ENCODE results near the gene EPHA2.

DNA sequence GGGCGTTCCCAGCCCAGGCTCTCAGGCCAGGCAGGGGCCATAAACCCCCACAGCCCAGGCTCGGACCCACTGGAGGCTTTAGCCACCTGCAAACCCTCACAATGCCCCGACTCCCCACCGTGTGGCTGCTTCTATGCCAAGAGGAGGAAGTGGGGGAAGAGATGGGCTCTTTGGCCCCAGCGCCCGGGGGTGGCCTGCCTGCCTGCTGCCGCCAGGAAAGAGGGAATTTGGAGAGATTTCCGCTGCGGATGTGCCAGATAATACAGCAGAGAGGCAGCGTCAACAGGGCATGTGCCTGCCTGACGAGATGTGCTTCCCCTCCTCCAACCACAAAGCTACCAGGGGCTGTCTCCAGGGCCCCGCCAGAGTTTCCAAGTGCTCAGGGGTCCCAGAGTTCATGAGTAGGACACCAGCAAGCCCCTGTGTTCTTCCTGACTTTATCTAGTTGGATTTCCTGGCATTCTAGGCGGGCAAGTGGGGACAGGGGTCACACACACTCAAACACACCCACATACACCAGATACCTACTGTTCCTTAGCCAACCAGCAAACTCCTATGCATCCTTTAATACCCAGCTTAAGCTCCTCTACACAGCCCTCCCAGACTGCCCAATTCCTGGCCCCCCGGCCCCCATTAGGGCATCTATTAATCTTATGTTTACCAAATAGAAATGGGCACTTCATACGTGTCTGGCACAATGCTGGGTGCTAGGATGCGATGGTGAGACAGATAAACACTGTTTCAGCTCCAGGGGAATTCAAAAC is 14.1 kb downstream of the EPHA2 start:
- TF ChIP-seq, protein P1, sequence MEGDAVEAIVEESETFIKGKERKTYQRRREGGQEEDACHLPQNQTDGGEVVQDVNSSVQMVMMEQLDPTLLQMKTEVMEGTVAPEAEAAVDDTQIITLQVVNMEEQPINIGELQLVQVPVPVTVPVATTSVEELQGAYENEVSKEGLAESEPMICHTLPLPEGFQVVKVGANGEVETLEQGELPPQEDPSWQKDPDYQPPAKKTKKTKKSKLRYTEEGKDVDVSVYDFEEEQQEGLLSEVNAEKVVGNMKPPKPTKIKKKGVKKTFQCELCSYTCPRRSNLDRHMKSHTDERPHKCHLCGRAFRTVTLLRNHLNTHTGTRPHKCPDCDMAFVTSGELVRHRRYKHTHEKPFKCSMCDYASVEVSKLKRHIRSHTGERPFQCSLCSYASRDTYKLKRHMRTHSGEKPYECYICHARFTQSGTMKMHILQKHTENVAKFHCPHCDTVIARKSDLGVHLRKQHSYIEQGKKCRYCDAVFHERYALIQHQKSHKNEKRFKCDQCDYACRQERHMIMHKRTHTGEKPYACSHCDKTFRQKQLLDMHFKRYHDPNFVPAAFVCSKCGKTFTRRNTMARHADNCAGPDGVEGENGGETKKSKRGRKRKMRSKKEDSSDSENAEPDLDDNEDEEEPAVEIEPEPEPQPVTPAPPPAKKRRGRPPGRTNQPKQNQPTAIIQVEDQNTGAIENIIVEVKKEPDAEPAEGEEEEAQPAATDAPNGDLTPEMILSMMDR (IDR thresholded peaks at IDR 0.05; ENCODE audit: borderline replicate concordance, extremely low read depth, low read length, poor library complexity, severe bottlenecking): no peak
- no peak for TF ChIP-seq EZH2 (IDR thresholded peaks at IDR 0.05; ENCODE audit: borderline replicate concordance, low read depth, low read length, severe bottlenecking)

All from DND-41 (cell line).